PFSK-1 (cell line): ENCODE results near the gene SLC38A8.

Source experiments
- FOXP2 ChIP-seq: optimal IDR thresholded peaks from 2 replicates; pipeline ENCODE3; 2011; ENCODE audit warnings: borderline replicate concordance, control low read depth, inconsistent platforms; ENCODE audit not compliant: insufficient read depth; ENCODE audit errors: extremely low read length, extremely low read depth
- POLR2AphosphoS5 ChIP-seq: IDR thresholded peaks from 2 replicates; pipeline ENCODE4 v1.6.1; 2012; ENCODE audit warnings: low read depth, mild to moderate bottlenecking, control low read depth, low read length, moderate library complexity
- REST ChIP-seq, 2 experiments: IDR thresholded peaks; 2 replicates each; pipeline versions ENCODE4 v1.6.1 to v1.8.0; 2011 to 2012; ENCODE audit warnings: low read depth in 2 of 2, low read length in 2 of 2, control low read depth in 1 of 2, inconsistent platforms in 1 of 2, mild to moderate bottlenecking in 1 of 2, moderate library complexity in 1 of 2; ENCODE audit not compliant: insufficient read depth in 1 of 2
- SIN3A ChIP-seq: IDR thresholded peaks from 2 replicates; pipeline ENCODE4 v1.6.1; 2012; ENCODE audit warnings: mild to moderate bottlenecking, low read length, moderate library complexity, borderline replicate concordance; ENCODE audit not compliant: insufficient read depth
- TAF1 ChIP-seq: IDR thresholded peaks from 2 replicates; pipeline ENCODE4 v1.6.1; 2012; ENCODE audit warnings: low read length, control low read depth, borderline replicate concordance; ENCODE audit not compliant: insufficient read depth

SLC38A8 gene

GRCh38 chr16:84079664-84080063 is 37.1 kb upstream of the SLC38A8 start:
- TF ChIP-seq POLR2AphosphoS5 (no peak), REST (IDR thresholded peaks at IDR 0.05; ENCODE audit: insufficient read depth in 1 of 2, low read depth in 2 of 2, low read length in 2 of 2) (no peak), SIN3A (no peak), FOXP2 (no peak), TAF1 (no peak)

GRCh38 chr16:84075376-84075775 is 32.8 kb upstream of the SLC38A8 start:
- TF ChIP-seq POLR2AphosphoS5 (no peak), SIN3A (no peak)

- TF ChIP-seq POLR2AphosphoS5 (no peak), FOXP2 (no peak), SIN3A (no peak), REST (IDR thresholded peaks at IDR 0.05; ENCODE audit: insufficient read depth in 1 of 2, low read depth in 2 of 2, low read length in 2 of 2) (no peak), TAF1 (no peak)
Observed at GRCh38 chr16:84074721-84075120, 32.1 kb upstream of the SLC38A8 start.

- TF ChIP-seq TAF1 (no peak), FOXP2 (no peak), POLR2AphosphoS5 (no peak), REST (IDR thresholded peaks at IDR 0.05; ENCODE audit: insufficient read depth in 1 of 2, low read depth in 2 of 2, low read length in 2 of 2) (no peak), SIN3A (no peak)
Observed at GRCh38 chr16:84072014-84072413, 29.4 kb upstream of the SLC38A8 start.

GRCh38 chr16:84071121-84071520 is 28.5 kb upstream of the SLC38A8 start:
- no peak for TF ChIP-seq FOXP2
- TF ChIP-seq POLR2AphosphoS5 = no peak
- no peak for TF ChIP-seq SIN3A
- TF ChIP-seq TAF1 = no peak
- no peak for TF ChIP-seq REST (IDR thresholded peaks at IDR 0.05; ENCODE audit: insufficient read depth in 1 of 2, low read depth in 2 of 2, low read length in 2 of 2)
